CD4-positive, alpha-beta T cell treated with Interleukin-17A for 4 hours (primary cell): Measurements from ENCODE around the gene MAPKAPK2.

Experiments
- DNase-seq: peaks from one replicate; pipeline ENCODE4 v3.0.0-alpha.2; 2020; ENCODE audit warnings: mixed read lengths

MAPKAPK2 gene

DNA sequence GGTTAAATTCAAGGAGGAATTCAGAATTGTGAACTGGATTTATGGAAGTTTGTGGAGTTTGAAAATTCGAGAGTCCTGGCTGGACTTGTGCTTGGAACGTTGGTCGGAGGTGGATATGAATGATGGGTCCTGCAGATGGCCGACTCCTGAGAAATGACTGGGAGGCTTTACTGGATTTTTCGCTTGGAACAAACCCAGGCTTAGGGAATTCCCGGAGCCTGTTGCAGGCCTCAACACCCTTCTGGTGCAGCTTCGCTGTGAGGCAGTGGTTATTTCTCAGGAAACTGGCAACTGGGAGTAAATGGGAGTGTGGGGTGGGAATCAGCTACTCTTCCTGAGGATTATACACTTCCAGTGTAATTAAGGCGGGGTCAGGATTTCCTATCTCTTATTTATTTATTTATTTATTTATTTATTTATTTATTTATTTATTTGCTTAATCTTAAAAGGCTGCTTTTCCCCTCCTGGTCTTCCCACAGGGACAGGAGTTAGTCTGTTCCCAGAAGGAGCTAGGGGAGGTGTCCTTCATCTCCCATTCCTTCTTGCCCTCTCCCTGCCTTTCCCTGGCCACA is 21.1 kb downstream of the MAPKAPK2 start:
- no peak for DNase-seq

DNA sequence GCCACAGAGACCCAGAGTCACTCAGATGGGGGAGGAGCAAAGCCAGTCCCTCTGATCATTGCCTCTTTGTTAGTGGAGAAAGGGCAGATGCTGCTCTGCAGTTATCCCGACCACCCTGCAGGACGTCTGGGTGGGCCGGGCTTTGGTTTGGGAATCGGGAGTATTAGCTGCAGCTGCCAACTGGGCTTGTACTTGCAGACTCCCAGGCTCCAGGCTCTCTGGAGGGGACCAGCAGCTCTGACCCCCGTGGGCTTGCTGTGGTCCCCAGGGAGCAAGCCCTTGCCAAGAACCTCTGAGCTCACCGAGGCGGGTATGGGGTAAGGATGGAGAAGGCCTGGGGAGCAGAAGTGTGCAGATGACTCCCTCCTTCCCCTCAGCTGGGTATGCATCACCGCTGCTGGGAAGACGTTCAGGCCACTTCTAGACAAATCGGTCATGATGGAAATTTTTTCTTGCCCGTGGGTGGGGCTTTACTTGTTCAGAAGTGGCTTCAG is 21.6 kb downstream of the MAPKAPK2 start:
- DNase-seq = no peak

DNA sequence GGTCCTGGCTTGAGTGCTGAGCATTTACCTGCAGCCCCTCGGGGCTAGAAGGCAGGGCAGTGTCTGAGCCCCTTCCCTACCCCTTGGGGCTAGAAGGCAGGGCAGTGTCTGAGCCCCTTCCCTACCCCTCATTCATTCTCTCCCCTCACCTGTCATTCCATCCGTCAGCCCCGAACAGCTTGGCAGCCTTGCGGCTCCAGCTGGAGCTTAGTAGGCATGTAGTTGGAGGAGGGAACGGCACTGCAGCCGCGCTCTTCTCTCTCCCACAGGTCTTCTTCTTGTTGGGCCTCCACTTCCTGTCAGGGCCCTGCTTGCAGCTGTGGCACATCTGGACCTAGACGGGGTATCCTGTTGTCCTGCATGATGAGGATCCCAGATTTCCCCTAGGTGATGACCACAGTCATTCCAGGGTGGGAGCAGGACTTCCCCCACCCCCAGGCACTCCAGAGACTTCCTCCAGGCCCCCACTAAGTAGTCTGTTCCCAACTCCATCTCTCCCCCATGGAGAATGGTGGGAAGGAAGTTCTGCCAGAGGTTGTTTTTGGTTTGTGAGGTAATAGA is 22.2 kb downstream of the MAPKAPK2 start:
- no peak for DNase-seq

DNA sequence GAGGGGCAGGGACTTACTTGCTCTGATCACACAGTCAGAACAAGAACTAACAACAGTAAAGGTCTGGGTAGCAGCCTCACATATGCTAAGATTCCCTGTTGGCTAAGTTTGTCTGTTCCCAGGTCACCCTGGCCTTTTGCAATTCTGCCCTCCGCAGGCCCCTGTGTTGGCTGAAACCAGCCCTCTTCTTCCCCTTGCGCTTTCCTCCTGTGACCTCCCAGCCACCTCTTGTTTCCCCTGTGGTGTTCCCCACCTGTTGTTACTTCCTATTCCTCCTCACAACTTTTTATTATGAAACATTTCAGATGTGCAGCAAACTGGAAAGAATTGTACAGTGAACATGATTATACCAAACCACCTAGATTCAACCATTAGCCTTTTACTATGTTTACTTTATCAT is 23.4 kb downstream of the MAPKAPK2 start:
- no peak for DNase-seq

DNA sequence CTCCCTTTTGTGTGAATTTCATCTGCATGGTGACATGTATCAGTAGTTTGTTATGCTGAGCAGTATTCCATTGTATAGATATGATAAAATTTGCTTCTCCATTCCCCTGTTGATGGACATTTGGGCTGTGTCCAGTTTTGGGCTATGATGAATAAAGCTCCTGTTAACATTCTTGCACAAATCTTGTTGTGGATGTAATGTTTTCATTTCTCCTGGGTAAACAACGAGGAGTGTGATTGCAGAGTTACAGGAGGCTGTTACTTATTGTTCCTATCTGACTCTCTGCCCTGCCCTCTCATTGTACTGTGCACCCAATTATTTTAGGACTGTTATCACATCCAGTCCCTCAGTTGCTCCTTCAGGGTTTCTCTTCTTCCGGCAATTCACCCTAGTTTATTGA is 24.2 kb downstream of the MAPKAPK2 start:
- DNase-seq = no peak

DNA sequence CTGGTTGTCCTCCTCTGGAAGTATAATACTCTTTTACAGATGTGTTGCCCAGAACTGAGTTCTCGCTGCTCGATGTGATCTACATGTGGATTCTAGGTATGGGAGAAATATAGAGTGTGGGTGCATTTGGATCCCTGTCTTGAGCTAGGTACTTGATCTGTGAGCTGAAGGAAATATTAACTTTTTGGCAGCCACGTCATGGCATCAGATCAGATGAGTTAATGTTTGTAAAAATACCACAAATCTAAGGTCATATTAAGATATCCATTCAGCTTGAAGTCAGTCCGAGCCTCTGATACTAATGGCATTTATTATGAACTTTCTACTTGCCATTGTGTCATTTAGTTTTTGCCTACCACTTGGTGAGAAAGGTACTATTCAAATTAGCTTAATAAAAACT is 24.6 kb downstream of the MAPKAPK2 start:
- no peak for DNase-seq

DNA sequence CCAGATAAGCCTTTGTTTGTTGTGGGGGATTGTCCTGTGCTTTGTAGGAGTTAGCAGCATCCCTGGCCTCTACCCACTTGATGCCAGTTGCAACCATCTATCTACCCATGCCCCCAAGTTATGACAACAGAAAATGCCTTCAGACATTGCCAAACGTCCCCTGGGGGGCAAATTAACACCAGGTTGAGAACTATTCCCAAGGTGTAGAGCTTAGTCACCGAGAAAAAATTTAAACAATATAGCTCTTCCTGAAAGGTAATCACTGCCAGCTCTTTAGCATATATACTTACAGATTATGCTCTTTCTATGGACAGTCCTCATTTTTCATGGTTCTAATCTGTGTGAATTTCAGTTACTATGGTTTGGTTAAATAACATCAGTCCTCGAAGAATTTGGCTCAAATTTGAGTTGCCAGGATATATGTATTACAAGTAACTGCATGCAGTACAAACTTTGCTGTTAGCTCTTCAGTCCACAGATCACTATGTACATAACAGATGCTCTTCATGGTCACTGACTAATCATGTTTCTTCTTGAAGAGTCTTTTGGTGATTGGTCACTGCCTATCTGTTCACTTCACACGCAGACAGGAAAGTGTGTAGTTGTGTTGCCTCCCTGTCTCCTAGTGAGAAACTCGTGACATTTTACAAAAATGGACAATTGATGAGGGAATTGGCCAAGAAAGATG is 25.2 kb downstream of the MAPKAPK2 start:
- no peak for DNase-seq

DNA sequence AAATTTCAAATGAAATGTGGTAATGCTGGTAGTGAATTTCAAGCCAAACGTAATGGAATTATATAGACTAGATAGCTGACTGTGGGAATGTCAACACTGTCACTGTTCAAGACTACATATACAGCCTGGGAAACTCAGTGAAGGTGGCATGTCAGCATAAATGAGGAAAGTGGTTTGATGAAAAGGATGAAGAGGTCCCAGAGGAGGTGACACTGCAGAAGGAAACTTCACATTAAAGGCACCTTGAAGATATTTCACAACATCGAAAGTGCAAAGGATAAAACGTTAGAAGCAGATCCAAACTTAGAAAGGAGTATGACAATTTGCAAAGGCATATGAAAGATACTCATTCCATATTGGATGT is 25.7 kb downstream of the MAPKAPK2 start:
- DNase-seq = no peak

DNA sequence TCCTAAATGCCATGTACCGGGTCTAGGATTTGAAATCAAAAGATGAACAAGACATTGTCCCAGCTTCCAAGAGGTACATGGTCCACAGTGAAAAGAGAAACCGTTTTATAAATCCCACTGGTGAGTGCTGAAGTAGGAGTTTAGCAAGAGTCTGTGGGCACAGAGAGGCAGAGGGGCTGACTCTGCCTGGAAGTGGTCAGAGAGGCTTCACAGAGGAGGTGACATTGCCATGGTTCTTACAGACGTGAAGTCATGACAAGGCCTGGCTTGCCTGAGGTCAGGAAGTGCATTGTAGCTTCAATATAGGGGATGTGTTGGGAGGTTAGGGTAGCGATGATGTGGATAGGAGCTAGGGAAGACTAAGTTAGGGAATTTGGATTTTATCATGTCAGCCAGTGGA is 28.4 kb downstream of the MAPKAPK2 start:
- DNase-seq = peak; percentile 30

DNA sequence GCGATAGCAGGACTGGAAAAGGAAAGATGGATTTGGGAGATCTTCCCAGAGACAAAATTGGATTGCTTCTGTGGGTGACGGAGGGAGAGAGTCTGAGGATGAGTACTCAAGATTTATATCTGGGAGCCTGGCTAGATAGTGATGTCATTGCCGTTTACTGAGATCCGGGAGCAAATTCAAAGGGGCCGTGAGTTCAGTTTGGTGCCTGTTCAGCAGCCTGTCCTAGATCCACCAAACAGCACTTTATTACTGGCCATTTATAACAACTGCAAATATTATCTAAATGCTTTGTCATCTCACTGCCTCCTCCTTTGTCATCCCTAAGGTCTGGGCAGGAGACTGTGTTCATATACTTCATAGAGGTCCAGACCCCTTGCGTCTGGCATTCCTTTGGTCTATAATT is 29.2 kb downstream of the MAPKAPK2 start:
- no peak for DNase-seq

DNA sequence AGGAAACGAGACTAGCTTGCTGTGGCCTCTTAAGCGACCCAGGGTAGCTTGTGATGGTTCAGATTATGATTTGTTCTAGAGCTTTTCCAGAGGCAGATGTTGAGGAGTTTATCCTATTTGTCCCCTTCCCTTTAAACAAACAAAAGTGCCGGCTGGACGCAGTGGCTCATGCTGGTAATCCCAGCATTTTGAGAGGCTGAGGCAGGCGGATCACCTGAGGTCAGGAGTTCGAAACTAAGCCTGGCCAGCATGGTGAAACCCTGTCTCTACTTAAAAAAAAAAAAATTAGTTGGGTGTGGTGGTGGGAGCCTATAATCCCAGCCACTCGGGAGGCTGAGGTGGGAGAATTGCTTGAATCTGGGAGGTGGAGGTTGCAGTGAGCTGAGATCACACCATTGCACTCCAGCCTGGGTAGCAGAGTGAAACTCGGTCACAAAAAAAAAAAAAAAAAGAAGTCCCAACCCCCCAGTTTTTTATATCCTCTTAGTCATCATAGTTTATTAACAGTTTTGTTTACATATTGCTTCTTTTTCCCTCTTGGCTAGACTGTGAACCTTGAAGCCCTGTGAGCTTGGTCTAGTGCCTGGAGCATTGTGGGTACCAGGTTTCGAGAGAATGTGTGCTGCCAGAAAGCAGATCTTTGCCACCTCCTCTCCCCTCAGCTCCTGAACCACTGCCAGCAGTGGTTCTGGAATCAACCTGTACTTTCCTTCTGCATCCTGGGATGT is 29.8 kb downstream of the MAPKAPK2 start:
- DNase-seq = peak; percentile 40

DNA sequence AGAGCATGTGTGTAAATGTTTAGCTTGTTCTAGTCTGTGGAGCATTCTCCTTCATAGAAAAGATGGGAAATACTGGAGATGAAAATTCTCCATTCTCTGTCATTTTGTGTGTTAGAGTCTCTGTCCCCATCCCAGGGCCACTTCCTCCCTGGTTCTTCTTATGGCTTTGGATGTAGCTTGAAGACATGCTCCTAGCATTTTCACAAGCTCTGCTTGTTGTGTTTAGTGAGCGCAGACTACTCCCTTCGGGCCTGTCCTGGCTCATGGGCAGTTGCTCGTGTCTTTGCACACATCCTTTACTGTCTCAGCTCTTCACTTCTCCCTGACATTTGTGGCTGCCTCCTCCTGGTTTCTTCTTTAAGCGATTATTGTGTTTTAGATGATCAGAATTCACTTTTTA is 30.4 kb downstream of the MAPKAPK2 start:
- DNase-seq = no peak

DNA sequence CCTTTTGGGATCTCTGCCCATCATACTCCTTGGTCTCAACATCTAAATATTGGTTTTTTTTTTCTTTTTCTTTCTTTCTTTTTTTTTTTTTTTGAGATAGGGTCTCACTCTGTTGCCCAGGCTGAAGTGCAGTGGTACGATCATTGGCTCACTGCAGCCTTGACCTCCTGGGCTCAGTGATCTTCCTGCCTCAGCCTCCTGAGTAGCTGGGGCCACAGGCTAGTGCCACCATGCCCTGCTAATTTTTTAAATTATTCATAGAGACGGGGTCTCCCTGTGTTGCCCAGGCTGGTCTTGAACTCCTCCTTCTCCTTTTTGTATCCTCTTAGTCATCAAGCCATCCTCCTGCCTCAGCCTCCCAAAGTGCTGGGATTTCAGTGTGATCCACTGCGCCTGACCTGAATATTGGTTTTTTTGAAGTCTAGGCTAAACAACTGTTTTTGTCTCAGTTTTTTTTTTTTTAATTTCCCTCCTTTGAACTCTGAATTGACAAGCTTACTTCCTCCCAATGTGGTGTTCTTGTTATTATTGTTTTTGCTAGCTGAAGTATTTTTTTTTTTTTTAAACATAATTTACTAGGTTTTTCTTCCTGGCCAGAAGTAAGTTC is 30.9 kb downstream of the MAPKAPK2 start:
- peak; percentile 33 for DNase-seq

DNA sequence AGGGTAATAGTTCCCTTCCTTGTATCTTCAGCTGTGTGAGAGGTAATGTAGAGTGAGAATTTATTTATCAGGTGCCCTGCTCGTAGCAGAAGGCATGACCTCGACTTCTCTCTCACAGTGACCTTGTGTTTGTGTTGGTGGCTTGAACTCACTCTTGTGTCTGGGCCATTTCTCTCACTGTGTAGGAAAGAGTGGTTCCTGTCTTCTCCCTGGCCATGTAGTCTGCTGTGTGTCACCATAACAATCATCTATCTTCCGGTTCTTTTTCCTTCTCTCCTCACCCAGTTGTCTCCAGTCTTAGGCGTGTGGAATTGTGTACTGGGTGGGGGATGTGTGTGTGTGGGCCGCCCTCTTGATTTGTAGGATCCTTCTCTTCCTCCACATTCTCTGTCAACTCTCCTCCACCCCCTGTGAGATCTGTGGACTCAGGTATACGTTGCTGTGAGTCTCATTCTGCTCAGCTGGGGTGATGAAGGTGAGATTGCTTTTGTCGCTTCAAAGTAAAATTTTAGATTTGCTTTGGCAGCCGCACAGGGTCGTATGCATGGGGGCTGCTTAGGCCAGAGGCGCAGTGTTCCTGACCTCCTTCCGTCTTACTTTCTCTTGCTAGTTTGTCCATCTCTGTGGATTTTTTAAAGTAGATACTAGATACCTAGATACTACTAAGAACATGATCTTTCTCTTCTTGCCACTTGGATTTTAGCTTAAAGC is 31.6 kb downstream of the MAPKAPK2 start:
- DNase-seq = no peak

DNA sequence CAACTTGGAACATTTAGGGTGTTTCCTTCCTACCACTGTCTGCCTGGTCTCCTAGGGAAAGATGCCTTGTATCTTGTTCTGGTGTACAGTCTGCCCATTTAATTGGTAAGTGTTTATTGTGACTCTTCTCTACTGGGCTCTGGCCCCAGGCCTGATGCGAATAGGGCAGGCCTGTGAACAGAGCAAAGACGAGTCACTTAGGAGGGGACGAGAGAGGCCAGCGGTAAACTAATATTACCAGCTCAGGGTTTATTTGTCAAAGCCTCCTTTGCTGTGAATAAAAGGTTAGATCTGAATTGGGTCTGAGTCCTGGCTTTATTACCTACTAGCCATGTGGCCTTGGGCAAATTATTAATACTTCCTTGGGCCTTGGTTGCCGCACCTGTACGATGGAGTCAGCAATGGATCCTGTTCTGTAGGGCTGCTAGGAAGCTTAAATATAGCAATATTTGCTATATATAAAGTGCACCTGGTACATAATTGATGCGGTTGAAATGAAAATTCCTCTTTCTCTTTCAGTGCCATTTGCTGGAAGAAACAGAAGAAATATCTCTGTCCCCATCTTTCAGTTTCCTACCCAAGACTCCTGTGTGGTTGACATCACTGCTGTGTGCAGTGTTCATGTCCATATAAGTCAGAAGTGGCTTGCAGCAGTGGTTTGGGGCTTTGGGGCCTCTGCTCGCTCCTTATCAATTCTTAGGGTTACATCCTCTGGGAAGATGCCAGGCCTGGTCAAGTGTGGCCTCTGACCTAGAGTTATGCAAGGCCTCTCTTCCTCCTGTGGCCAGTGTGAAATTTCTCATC is 32.4 kb downstream of the MAPKAPK2 start:
- no peak for DNase-seq

DNA sequence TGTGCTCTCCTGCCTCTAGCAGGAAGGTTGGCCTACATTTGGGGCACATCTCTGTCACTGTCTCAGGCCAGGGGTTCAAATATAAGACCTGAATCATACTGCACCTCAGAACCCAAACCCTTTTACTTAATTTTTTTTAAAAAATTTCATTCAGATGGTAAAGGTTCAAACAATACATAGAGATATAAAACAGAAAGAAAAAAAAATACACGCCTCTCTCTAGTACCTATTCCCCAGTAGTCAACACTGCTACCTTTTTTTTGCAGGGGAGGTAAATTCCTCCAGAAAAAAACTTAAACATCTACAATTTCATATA is 32.9 kb downstream of the MAPKAPK2 start:
- no peak for DNase-seq

DNA sequence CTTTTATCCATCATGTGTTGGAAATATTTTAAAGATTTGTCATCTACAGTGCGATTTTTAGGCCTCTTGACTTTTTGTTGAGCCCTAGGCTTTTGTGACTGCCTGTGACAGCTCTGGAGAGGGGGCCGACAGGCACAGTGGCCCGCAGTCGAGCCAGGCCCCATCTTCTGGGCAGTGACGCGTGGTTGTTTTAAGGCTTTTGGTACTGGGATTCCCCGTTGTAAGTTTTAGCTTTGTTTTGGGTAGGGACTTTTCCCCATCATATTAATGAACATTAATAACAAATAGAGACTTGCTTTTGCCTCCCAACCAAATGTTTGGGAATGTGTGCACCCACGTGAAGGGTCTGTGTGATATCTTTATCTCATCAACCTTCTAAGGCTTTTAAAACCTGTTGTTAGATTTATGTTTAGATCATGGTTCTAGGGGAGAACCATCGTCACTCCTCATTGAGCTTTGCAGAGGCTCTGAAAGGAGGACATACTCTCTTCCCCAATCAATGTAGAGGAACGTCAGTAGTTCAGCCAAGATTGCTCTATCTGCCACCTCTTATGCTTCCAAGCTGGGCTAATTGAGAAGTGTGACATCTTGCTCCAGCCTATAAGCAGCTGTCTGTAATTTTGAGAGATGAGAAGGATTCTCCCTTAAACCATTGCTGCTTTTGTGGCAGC is 34.6 kb downstream of the MAPKAPK2 start:
- no peak for DNase-seq

DNA sequence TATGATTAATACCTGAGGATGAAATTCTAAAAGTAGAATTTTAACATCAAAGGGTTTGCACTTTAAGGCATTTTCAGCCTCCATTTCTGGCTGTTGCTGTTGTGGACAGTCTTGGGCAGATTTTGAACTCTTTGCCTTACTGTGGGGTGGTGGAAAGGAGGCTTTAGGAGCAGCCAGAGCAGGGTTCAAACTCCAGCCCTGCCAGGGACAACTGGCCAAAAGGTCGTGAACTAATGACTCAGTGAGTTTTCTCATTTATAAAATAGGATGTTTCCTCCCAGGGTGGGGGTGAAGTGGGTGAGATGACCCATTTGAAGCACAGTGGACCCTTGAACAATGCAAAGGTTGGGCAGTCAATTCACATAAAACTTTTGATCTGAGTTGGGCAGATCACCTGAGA is 36.7 kb downstream of the MAPKAPK2 start:
- DNase-seq = no peak

DNA sequence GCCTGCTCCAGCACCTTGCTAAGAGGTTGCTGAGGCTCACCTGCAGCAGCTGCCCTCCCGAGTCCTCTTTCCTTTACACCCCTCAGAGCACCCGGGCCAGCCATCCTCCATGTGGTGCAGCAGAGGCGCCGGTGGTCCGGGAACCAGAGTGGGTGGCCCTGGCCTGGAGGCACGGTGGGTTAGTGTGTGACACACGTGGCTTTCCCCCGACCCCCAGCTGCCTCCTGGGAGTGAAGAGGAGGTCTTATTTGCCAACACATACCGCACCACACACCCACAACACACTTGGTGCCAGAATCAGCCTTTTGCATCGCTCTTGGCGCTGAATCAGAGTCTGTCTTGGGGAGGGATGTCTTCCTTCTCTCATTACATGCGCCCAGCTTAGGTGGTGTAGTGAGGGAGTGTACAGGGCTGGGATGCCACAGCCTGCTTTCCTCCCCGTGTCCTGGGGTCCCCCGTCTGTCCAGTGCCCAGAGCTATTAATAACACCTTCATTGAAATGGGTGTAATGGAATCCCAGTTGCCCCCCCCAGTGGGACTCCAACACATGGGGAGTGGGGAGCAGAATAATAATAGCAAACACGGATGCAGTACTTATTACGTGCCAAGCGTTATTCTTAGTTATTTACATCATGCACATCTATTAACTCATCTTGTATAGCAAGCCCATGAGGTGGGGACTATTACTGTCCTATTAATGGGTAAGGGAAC is 38.2 kb downstream of the MAPKAPK2 start:
- DNase-seq = no peak

DNA sequence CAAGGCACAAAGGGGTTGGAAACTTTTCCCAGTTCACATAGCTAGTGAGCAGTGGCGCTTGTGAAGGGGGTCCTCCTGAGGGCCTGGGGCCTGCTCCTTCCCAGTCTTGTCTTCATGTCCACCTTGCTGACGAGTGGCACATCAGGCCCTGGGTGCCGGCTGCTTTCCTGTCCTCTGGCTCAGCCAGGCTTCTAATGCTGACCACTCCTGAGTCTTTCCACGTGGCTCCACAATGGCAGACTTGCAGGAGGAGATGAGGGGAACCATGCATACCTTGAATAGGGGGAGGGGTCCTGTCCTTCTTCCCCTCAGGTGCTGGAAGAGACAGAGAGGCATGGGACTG is 38.7 kb downstream of the MAPKAPK2 start:
- no peak for DNase-seq
